Activated CD8-positive, alpha-beta T cell treated with anti-CD3 and anti-CD28 coated beads, Interleukin-2, amount 10 ng/mL, durations not matched to agents 7 days and 5 days (primary cell): ENCODE measurements around the gene TMEM52B. TPM values are rescaled to one million over a fixed set of nuclear protein-coding genes. Genes with fewer than 3 reads are reported as not detected.
"Not testable (repeated sequence)": the region's sequence is repeated elsewhere in the genome, so short reads cannot be mapped to it uniquely, and the experiment has no call there.

ENCODE experiments used
- ATAC-seq: fragments of 150-1000 bp; cut with Tn5 transposase; one replicate; pipeline ENCODE4 v1.10.0; 2021; ENCODE audit warnings: moderate library complexity
- CTCF ChIA-PET: fragments of 350-600 bp; sonication (Branson Sonifier 250); formaldehyde crosslinking; loops from one replicate; lab custom pipeline; 2021; ENCODE audit warnings: antibody characterized with exemption; lab: Charles Lee
- POLR2A ChIA-PET: fragments of 350-600 bp; sonication (Branson Sonifier 250); formaldehyde crosslinking; loops from one replicate; lab custom pipeline; 2021; ENCODE audit warnings: antibody characterized with exemption; lab: Charles Lee
- DNase-seq: peaks from one replicate; pipeline ENCODE4 v3.0.0-alpha.2; 2020
- H3K27ac Mint-ChIP-seq: one replicate; pipeline ENCODE4 v1.8.0; 2021; ENCODE audit warnings: mild to moderate bottlenecking, mixed read lengths
- H3K27me3 Mint-ChIP-seq: one replicate; pipeline ENCODE4 v1.8.0; 2021; ENCODE audit warnings: low read depth, mixed read lengths
- H3K36me3 Mint-ChIP-seq: one replicate; pipeline ENCODE4 v1.8.0; 2021; ENCODE audit warnings: low read depth, mixed read lengths
- H3K4me1 Mint-ChIP-seq: one replicate; pipeline ENCODE4 v1.8.0; 2021; ENCODE audit warnings: low read depth, mixed read lengths
- H3K4me3 Mint-ChIP-seq: one replicate; pipeline ENCODE4 v1.8.0; 2021; ENCODE audit warnings: mild to moderate bottlenecking, mixed read lengths
- H3K9me3 Mint-ChIP-seq: one replicate; pipeline ENCODE4 v1.8.0; 2022; ENCODE audit warnings: mixed read lengths; ENCODE audit not compliant: insufficient read depth
- total RNA-seq, 2 experiments: library from RNA; stranded (reverse); gene quantifications; one replicate each; pipeline ENCODE4 v1.2.3, GENCODE V29; 2021

TMEM52B gene
- total RNA-seq, 2 experiments from 2014 or later, result not detected

DNA sequence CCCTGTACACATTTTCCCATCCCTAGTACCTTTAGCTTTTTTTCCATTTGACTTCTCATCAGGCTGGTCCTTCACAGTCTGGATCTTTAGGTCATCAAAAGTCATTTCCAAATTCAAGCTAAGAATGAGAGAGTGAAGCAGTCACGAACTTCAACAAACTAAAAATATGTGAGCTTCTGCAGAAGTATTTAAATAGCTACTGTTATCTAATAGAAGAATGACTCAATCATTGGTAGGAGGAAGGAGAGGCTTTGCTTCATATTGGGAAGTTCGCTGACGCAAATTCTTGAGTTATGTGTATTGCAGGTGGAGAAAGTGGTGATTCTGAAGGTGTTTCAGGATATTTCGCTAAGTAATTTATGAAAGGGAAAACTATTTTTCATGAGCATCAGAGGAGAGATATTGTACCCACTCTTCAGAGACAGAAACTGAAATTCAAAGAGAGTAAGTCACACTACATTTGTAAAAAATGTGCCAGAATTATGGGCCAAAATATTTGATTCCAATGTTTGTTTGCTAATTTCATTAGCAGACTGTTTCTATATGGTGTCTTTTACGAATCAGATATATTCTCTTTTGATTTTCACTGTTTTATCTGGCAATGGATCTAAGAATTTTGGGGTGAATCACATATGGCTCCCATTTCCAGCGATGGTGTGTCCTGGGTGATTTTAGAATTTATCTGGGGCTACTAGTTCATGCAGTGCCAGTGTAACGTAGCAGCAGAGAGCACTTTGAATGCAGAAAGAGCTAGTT, 6.7 kb upstream of the TMEM52B start, which contains the start of gene OLR1:
TSS of gene OLR1 (minus strand) at position 160 of the 756 bp plus-strand sequence. CDS start at position 105, 55 bp downstream.
- peaks cover 38% of the 10 kb centered on the region for H3K27me3 Mint-ChIP-seq
- H3K27ac Mint-ChIP-seq, result no peak within 1 kb of the TSS
- no peaks in the 10 kb centered on the region for H3K9me3 Mint-ChIP-seq
- ChIA-PET CTCF (interaction anchor here (1.0 to 1.2 kb wide), 3 partner anchors 19 to 162 kb away, joined by 3 to 5 read pairs (median 3); no protein-coding TSS in a partner anchor), POLR2A (no interaction called here)
- DNase-seq (no peak), ATAC-seq (no peak)
- no peaks in the 10 kb centered on the region for H3K4me1 Mint-ChIP-seq
- H3K36me3 Mint-ChIP-seq, result no peaks in the 10 kb centered on the region
- H3K4me3 Mint-ChIP-seq, result no peak within 1 kb of the TSS

DNA sequence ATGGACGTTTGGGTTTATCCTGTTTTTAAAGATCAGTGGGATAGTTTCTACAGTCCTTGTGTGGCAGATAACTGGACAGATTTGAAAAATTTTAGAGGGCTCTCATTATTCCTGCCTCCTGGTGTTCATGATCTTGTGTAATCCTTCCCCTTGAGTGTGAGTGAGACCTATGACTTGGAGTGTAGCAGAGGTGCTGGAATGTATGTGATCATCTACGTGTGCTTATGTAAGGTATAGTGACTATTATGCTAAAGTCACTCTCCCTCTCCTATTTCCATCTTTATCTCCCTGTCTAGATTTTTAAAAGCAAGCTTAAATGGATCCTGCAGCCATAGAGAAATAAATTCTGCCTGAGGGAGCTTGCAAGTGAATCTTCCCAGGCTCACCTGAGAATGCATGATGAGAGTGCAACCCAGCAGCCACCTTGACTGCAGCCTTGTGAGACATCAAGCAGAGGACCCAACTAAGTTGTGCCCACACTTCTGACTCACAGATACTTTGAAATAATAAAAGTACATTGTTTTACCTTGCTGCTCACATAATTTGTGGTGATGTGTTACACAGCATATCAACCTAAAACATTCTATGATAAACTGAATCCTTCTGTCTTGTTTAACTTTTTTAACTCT, 3.7 kb upstream of the TMEM52B start:
- no peaks in the 10 kb centered on the region for H3K9me3 Mint-ChIP-seq
- ATAC-seq, result no peak
- ChIA-PET CTCF (interaction anchor here (0.8 to 1.5 kb wide), 3 partner anchors 16 to 425 kb away, joined by 3 read pairs; no protein-coding TSS in a partner anchor), POLR2A (no interaction called here)
- DNase-seq, result no peak
- no peak overlapping the region for H3K4me3 Mint-ChIP-seq
- peaks cover 33% of the 10 kb centered on the region for H3K27me3 Mint-ChIP-seq
- no peaks in the 10 kb centered on the region for H3K4me1 Mint-ChIP-seq
- no peaks in the 10 kb centered on the region for H3K36me3 Mint-ChIP-seq
- no peak overlapping the region for H3K27ac Mint-ChIP-seq

DNA sequence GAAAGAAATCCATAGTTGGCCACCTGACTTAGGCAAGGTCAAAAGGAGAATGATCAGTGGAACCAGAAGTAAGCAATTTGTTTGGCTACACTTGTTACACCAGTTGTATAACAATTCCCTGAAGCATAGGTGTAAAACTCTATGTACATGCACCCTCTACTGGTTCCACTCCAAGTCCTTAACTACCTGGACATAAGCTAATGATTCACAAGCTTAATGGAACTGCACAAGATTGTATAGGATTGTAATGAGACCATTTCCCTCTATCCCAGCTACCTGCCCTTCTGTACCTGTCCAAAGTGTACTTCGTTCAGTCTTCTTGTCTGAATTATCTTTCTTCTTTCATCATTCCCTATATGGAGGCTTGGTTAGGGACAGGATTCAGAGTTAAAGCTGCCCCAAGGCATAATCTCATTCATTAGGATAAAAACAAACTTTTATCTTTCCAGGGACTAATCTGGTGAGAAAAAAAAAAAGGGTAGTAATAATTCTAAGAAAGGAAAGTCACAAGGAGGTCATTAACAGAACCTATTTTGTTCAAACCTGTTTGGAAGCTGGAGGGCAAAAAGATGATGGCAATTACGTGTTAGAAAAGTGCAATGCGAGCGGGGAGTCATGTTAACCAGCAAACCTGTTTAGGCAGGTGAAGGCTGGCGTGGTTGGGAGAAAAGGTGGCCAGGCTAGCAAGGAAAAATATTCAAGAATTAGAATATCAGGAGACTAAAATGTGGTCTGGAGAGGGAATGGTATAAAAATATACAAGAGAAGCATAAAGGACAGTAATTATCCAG, 2.8 kb upstream of the TMEM52B start:
- no peaks in the 10 kb centered on the region for H3K9me3 Mint-ChIP-seq
- no peak overlapping the region for H3K27ac Mint-ChIP-seq
- POLR2A ChIA-PET, result no interaction called here
- ATAC-seq, result no peak
- no peaks in the 10 kb centered on the region for H3K36me3 Mint-ChIP-seq
- H3K4me3 Mint-ChIP-seq, result no peak overlapping the region
- DNase-seq, result no peak
- CTCF ChIA-PET, result interaction anchor here (0.8 to 1.5 kb wide), 3 partner anchors 15 to 426 kb away, joined by 3 to 4 read pairs (median 3); no protein-coding TSS in a partner anchor
- peaks cover 28% of the 10 kb centered on the region for H3K27me3 Mint-ChIP-seq
- H3K4me1 Mint-ChIP-seq, result no peaks in the 10 kb centered on the region

DNA sequence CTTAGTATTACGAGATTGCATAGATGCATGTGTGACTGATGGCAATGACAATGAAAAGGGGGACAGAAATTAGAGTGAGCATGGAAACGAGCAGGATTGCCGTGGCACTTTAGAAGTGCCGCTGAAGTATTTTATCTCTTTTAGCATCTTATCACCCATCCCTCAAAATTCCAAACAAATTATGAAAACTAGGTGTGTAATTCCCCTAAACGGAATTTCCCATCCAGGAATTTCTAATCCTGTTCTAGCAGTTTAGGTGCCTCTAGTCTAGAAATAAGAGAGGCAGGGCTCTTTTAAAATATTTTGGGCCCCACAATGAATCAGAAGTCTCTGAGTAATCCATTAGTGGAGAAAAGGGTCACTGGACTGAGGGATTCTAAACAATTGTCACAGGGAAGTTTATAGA, 947 bp downstream of the TMEM52B start:
- ATAC-seq (no peak), DNase-seq (no peak)
- Mint-ChIP-seq H3K9me3 (no peaks in the 10 kb centered on the region), H3K27me3 (peaks cover 34% of the 10 kb centered on the region), H3K4me1 (no peaks in the 10 kb centered on the region), H3K36me3 (no peaks in the 10 kb centered on the region), H3K4me3 (no peak overlapping the region), H3K27ac (no peak overlapping the region)
- ChIA-PET CTCF (no interaction called here), POLR2A (no interaction called here)

DNA sequence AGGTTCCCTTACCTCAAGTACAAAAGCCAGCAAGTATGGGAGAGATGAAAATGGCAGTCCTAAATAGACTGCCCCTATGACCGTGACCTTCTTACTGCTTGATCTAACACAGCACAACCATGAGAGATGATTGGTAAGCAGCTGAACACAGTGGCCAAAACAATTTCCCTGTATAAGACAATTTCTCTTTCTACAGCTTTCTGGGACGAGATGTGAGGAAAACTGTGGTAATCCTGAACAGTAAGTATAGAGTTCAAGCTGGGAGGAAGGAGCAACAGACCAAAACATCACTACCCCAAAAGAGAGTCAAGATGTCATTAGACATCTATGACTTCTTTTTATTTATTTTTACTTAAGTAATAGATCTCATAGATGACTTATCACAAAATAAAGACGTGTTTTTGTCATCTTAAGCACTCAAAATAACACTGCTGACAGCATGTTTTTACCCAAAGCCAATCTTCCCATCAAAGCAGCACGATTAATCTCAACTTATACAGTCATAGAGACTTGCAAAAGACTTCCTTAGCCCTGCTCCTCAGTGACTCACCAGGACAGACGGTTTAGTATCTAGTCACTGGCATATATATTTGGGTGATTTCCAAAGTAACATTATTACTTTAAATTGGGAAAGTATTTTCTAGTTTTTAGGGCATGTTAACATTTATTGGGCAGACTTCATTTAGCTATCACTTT, 3.7 kb downstream of the TMEM52B start:
- H3K27me3 Mint-ChIP-seq, result peaks cover 28% of the 10 kb centered on the region
- no peaks in the 10 kb centered on the region for H3K36me3 Mint-ChIP-seq
- H3K9me3 Mint-ChIP-seq, result no peaks in the 10 kb centered on the region
- ATAC-seq (no peak), DNase-seq (no peak)
- ChIA-PET CTCF (interaction anchor here (1.3 kb wide), 1 partner anchor 12 kb away, joined by 4 read pairs; no protein-coding TSS in a partner anchor), POLR2A (no interaction called here)
- H3K4me1 Mint-ChIP-seq, result peaks cover 2% of the 10 kb centered on the region
- H3K4me3 Mint-ChIP-seq, result no peak overlapping the region
- no peak overlapping the region for H3K27ac Mint-ChIP-seq

DNA sequence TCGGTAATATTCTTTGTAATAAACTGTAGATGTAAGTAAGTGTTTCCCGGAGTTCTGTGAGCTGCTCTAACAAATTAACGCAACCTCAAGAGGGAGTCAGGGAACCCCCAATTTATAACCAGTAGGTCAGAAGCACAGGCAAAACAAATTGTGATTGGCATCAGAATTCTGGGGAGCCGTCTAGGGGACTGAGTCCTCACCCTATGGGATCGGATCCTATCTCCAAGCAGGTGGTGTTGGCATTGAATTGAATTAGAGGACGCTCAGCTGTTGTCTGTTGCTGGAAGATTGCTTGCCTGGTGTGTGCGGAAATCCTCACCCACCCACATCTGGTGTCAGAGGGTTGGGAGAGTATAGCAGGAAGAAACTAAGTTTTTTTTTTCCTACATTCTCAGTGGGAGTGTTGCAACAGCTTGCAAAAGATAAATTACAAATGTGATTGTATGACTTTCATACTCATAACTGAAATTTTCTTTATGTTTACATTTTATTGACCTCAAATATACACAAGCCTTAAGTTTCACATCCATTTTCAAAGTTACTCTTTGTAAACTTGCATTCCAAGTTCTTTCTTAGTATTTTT, 5.5 kb downstream of the TMEM52B start:
- Mint-ChIP-seq H3K9me3 (no peaks in the 10 kb centered on the region), H3K27me3 (peaks cover 26% of the 10 kb centered on the region), H3K4me3 (no peak overlapping the region), H3K4me1 (peaks cover 2% of the 10 kb centered on the region), H3K27ac (no peak overlapping the region), H3K36me3 (no peaks in the 10 kb centered on the region)
- ATAC-seq, result no peak
- DNase-seq, result no peak
- POLR2A ChIA-PET, result no interaction called here
- CTCF ChIA-PET, result no interaction called here

DNA sequence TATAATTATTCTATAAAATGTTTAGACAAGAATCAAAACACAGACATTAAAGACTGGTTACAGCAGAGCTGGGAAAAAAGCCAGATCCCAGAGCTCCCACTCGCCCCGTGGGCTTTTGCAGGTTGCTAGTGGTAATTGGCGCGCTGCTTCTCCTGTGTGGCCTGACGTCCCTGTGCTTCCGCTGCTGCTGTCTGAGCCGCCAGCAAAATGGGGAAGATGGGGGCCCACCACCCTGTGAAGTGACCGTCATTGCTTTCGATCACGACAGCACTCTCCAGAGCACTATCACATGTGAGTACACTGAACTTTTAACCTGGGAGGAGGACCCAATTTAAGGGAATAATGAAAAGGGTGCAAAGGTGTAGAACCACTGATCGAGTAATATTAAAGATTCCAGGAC, 7.5 kb downstream of the TMEM52B start:
- DNase-seq (no peak), ATAC-seq (no peak)
- Mint-ChIP-seq H3K4me1 (peaks cover 8% of the 10 kb centered on the region), H3K36me3 (no peaks in the 10 kb centered on the region), H3K27ac (no peak overlapping the region), H3K4me3 (no peak overlapping the region), H3K9me3 (no peaks in the 10 kb centered on the region), H3K27me3 (peaks cover 27% of the 10 kb centered on the region)
- ChIA-PET POLR2A (interaction anchor here (1.0 kb wide), 1 partner anchor 56 kb away, joined by 3 read pairs; the partner anchor contains the start of gene CLEC7A), CTCF (no interaction called here)

DNA sequence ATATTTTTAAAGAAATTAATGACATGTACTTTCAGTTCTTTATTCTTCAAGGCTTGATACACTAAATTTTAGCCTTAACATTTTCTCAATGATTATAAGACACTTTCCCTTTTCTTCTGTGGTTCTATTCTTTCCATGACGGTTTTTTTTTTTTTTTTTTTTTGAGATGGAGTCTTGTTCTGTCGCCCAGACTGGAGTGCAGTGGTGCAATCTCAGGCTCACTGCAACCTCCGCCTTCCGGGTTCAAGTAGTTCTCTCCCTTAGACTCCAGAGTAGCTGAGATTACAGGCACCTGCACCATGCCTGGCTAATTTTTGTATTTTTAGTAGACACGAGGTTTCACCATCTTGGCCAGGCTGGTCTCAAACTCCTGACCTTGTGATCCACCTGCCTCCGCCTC, 8.1 kb downstream of the TMEM52B start:
- not testable (repeated sequence) for H3K36me3 Mint-ChIP-seq, H3K27ac Mint-ChIP-seq, ATAC-seq, DNase-seq, H3K4me3 Mint-ChIP-seq, H3K4me1 Mint-ChIP-seq, H3K9me3 Mint-ChIP-seq
- ChIA-PET CTCF (interaction anchor here (1.1 kb wide), 1 partner anchor 34 kb away, joined by 3 read pairs; no protein-coding TSS in a partner anchor), POLR2A (interaction anchor here (1.0 kb wide), 1 partner anchor 57 kb away, joined by 3 read pairs; the partner anchor contains the start of gene CLEC7A)
- peaks cover 31% of the 10 kb centered on the region for H3K27me3 Mint-ChIP-seq

DNA sequence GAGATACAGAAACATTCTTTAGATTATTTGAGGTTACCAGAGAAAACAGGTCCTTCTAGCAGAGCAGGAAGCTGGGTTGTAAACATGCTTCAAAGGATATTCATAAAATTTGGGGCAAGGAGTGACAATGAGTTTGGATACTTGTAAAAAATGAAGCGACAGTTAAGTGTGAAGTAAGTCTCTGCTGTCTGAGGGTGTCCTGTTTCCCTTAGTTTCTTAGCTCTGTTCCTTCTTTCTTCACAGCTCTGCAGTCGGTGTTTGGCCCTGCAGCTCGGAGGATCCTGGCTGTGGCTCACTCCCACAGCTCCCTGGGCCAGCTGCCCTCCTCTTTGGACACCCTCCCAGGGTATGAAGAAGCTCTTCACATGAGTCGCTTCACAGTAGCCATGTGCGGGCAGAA, 10.8 kb downstream of the TMEM52B start:
- ATAC-seq (no peak), DNase-seq (no peak)
- Mint-ChIP-seq H3K36me3 (no peaks in the 10 kb centered on the region), H3K27me3 (peaks cover 26% of the 10 kb centered on the region), H3K4me3 (no peak overlapping the region), H3K27ac (no peak overlapping the region), H3K9me3 (no peaks in the 10 kb centered on the region), H3K4me1 (peaks cover 8% of the 10 kb centered on the region)
- CTCF ChIA-PET, result interaction anchor here (0.6 to 3.9 kb wide), 6 partner anchors 10 to 439 kb away, joined by 3 to 34 read pairs (median 4); no protein-coding TSS in a partner anchor
- POLR2A ChIA-PET, result no interaction called here

DNA sequence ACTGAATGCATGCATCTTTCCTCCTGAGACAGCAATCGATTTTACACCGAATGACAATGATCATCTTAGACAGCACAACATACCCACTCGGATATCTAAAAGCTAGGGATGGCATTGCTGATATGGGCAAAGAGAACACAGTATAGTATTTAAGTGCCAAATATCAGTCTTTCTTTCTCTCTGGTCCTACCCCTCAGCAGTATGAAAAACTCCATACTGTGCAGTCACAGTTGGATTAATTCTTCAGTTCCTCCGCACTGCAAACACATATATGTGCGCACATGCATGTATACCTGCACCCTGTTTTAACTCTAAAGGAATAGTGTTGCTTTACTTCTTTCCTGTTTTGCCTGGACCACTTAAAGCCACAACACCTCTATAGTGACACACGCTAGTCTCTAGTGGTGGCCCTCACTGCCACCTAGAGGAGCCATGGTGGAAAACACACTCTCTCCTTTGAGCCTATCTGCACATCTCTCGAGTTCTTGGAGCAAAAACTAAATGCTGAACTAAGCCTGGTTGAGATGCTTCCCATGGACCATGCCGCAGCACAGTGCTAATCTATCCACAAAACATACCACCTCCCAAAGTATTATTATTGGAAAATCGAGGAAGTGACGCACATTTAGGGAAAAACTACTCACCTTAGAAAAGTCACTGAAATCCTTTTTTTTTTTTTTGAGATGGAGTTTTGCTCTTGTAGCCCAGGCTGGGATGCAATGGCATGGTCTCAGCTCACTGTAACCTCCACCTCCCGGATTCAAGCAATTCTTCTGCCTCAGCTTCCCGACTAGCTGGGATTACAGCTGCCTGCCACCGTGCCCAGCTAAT, 11.9 kb downstream of the TMEM52B start:
- POLR2A ChIA-PET, result no interaction called here
- peak; percentile 99 for ATAC-seq
- Mint-ChIP-seq H3K27me3 (peaks cover 28% of the 10 kb centered on the region), H3K4me1 (peaks cover 8% of the 10 kb centered on the region), H3K36me3 (no peaks in the 10 kb centered on the region), H3K27ac (no peak overlapping the region), H3K4me3 (no peak overlapping the region), H3K9me3 (no peaks in the 10 kb centered on the region)
- DNase-seq, result peak; percentile 71
- CTCF ChIA-PET, result interaction anchor here (0.7 to 3.9 kb wide), 7 partner anchors 9 to 441 kb away, joined by 3 to 34 read pairs (median 3); partner anchors contain the start of gene OLR1
